Measurements from ENCODE around the gene FBXO41. TPM values are rescaled to one million over a fixed set of nuclear protein-coding genes. Genes with fewer than 3 reads are reported as not detected.

Gene FBXO41
- total and polyA plus RNA-seq, 9 of the 15 experiments (the other 6 are each of a cell fraction or from before 2014, with no cell fraction given), result 0.21 to 8.2 (median 3.5) TPM

GRCh38 chr2:73214120-73215035 is 69.9 kb downstream of the FBXO41 start, which contains the start of gene SMYD5 (continued):
- TF ChIP-seq ZBTB5 (IDR thresholded peaks at IDR 0.05) (no peak), HES1 (IDR thresholded peaks at IDR 0.05; ENCODE audit: low read depth) (no peak), ETV1 (tag; conservative IDR thresholded peaks at IDR 0.05; ENCODE audit: low read depth) (no peak), ZNF143 (CRISPR knock-in tag; IDR thresholded peaks at IDR 0.05) (no peak), POLR3G (IDR thresholded peaks at IDR 0.05; ENCODE audit: extremely low read depth, insufficient read length, insufficient replicate concordance) (no peak), KLF6 (CRISPR knock-in tag; IDR thresholded peaks at IDR 0.05; ENCODE audit: borderline replicate concordance) (peak; percentile 70; the same call in 1 of the 2 replicates), CUX1 (CRISPR knock-in tag; IDR thresholded peaks at IDR 0.05) (no peak), HMG20A (CRISPR knock-in tag; conservative IDR thresholded peaks at IDR 0.05) (no peak), ZKSCAN3 (CRISPR knock-in tag; IDR thresholded peaks at IDR 0.05) (no peak), ZSCAN29 (IDR thresholded peaks at IDR 0.05) (no peak), RERE (CRISPR knock-in tag; IDR thresholded peaks at IDR 0.05; ENCODE audit: borderline replicate concordance) (no peak), PRPF4 (IDR thresholded peaks at IDR 0.05; ENCODE audit: insufficient read depth, low read depth, low read length, poor library complexity, severe bottlenecking) (no peak), NFRKB (IDR thresholded peaks at IDR 0.05; ENCODE audit: low read depth) (no peak)
